Kidney (tissue), 14 donors: ENCODE measurements around the gene FAM221B. TPM values are rescaled to one million over a fixed set of nuclear protein-coding genes. Genes with fewer than 3 reads are reported as not detected.
A peak's percentile ranks its signal among the peaks of the same experiment; 100 is the strongest.

Experiments
- DNase-seq, 5 donors: peaks; one replicate each; pipeline ENCODE4 v3.0.0-alpha.2; 2013 to 2020
- FAIRE-seq: peaks from 2 replicates; lab custom pipeline; 2012; peaks lifted over from hg19 to GRCh38; lab: Jason Lieb, UNC
- H3K27ac ChIP-seq, 2 donors: one replicate each; pipeline ENCODE4 v1.7.0; 2013; ENCODE audit warnings: low read depth in 2 of 2, low read length in 2 of 2, inconsistent platforms in 1 of 2
- H3K27me3 ChIP-seq: one replicate; pipeline ENCODE4 v1.7.1; 2013; ENCODE audit warnings: low read length, inconsistent platforms; ENCODE audit not compliant: control insufficient read depth, insufficient read depth
- H3K36me3 ChIP-seq, 3 donors: one replicate each; pipeline versions ENCODE4 v1.7.0 to v1.7.1; 2013; ENCODE audit warnings: low read length in 3 of 3, control low read depth in 1 of 3, inconsistent platforms in 1 of 3; ENCODE audit not compliant: insufficient read depth in 3 of 3, control insufficient read depth in 2 of 3
- H3K4me1 ChIP-seq, 3 donors: one replicate each; pipeline versions ENCODE4 v1.7.0 to v1.7.1; 2013; ENCODE audit warnings: low read length in 3 of 3, inconsistent platforms in 1 of 3, low read depth in 1 of 3; ENCODE audit not compliant: control insufficient read depth in 2 of 3, insufficient read depth in 2 of 3
- H3K4me3 ChIP-seq, 3 donors: one replicate each; pipeline versions ENCODE4 v1.7.0 to v1.8.1; 2013; ENCODE audit warnings: low read length in 3 of 3, control low read depth in 1 of 3, inconsistent platforms in 1 of 3
- H3K9ac ChIP-seq, 3 donors: one replicate each; pipeline versions ENCODE4 v1.7.0 to v1.7.1; 2013; ENCODE audit warnings: low read length in 3 of 3, control low read depth in 1 of 3, inconsistent platforms in 1 of 3
- H3K9me3 ChIP-seq, 3 donors: one replicate each; pipeline versions ENCODE4 v1.7.0 to v1.7.1; 2013; ENCODE audit warnings: low read length in 3 of 3, control low read depth in 1 of 3, inconsistent platforms in 1 of 3; ENCODE audit not compliant: control insufficient read depth in 2 of 3, insufficient read depth in 1 of 3
- CTCF ChIP-seq: IDR thresholded peaks from 3 replicates; pipeline ENCODE4 v1.5.1; 2012; ENCODE audit warnings: mild to moderate bottlenecking, moderate library complexity, borderline replicate concordance; ENCODE audit not compliant: insufficient read depth; ENCODE audit errors: extremely low read depth
- intact Hi-C: fragments of 100-400 bp; cut with DNase I; formaldehyde crosslinking; loops from one replicate; pipeline ENCODE4 v1.11.1; 2022
- polyA plus RNA-seq: library from polyadenylated mRNA; stranded (reverse); fragments of 350-450 nt; fragmentation: Illumina TruSeq; extraction: RNeasy Lipid Tissue Mini Kit (QIAGEN cat#74804); gene quantifications from one replicate; pipeline ENCODE4 v1.2.3, GENCODE V29; 2014; ENCODE audit warnings: low read depth, low replicate concordance; ENCODE audit not compliant: insufficient read depth
- total RNA-seq: library from RNA; stranded (reverse); fragmentation: NEBNext Ultra II Directional; extraction: Animal tissue kit (Norgen Biotek cat#: 25700); gene quantifications from one replicate; pipeline ENCODE4 v1.2.1, GENCODE V29; 2021
- donor health status: control.
- donor health status: control.
- donor health status: control.
- donor health status: control.
- donor health status: control.
- donor health status: DM: yes; HTN: yes; CAD: no.
- donor health status: Normal renal cell carcinoma (clear cell type).

Gene FAM221B
- total and polyA plus RNA-seq, 2 donors from 2014 or later = not detected

GRCh38 chr9:35792024-35792813, 36.3 kb downstream of the FAM221B start:
- Histone ChIP-seq H3K4me1 (peaks cover 0 to 9% (median 3%) of the 10 kb centered on the region in 3 donors), H3K27me3 (no peaks in the 10 kb centered on the region), H3K9ac (no peak overlapping the region), H3K4me3 (no peak overlapping the region), H3K36me3 (no peaks in the 10 kb centered on the region), H3K9me3 (no peaks in the 10 kb centered on the region), H3K27ac (no peak overlapping the region)
- no peak for TF ChIP-seq CTCF
- FAIRE-seq = no peak
- intact Hi-C loops = loop anchor here (5.0 kb wide), 1 partner anchor 90 kb away; no protein-coding TSS in a partner anchor
- DNase-seq = peak in 1 of 5 donors; percentile 54

GRCh38 chr9:35791297-35791921, 37.1 kb downstream of the FAM221B start, which contains the start of gene NPR2:
TSS of gene NPR2 (plus strand) at chr9:35791591. CDS start at chr9:35792409, 818 bp downstream.
- Histone ChIP-seq H3K9me3 (no peaks in the 10 kb centered on the region), H3K4me3 (peak within 1 kb of the TSS in 2 of 3 donors; percentile 44 to 52), H3K36me3 (no peaks in the 10 kb centered on the region), H3K27ac (no peak within 1 kb of the TSS), H3K4me1 (peaks cover 0 to 9% (median 3%) of the 10 kb centered on the region in 3 donors), H3K27me3 (no peaks in the 10 kb centered on the region), H3K9ac (peak within 1 kb of the TSS in 1 of 3 donors; percentile 78)
- intact Hi-C loops = loop anchor here (5.0 kb wide), 1 partner anchor 91 kb away; no protein-coding TSS in a partner anchor
- peak; percentile 32 to 86 (median 70) for DNase-seq
- no peak for TF ChIP-seq CTCF
- no peak for FAIRE-seq

- intact Hi-C loops = loop anchor here (5.0 kb wide), 1 partner anchor 92 kb away; no protein-coding TSS in a partner anchor
- no peaks in the 10 kb centered on the region for H3K9me3 ChIP-seq
- FAIRE-seq (peak; percentile 52), DNase-seq (peak; percentile 81 to 94 (median 86))
- no peaks in the 10 kb centered on the region for H3K27me3 ChIP-seq
- peaks cover 0 to 9% (median 3%) of the 10 kb centered on the region in 3 donors for H3K4me1 ChIP-seq
- no peaks in the 10 kb centered on the region for H3K36me3 ChIP-seq
- H3K9ac ChIP-seq = peak overlapping the region in 1 of 3 donors; percentile 26
- no peak overlapping the region for H3K27ac ChIP-seq
- TF ChIP-seq CTCF = peak; percentile 91
- no peak overlapping the region for H3K4me3 ChIP-seq
Observed at GRCh38 chr9:35790385-35791296, 37.9 kb downstream of the FAM221B start.
